BE2C (cell line): Measurements from ENCODE around the gene TBATA.

Source experiments
- DNase-seq: peaks from one replicate; pipeline ENCODE4 v3.0.0-alpha.2; 2020
- H3K27me3 ChIP-seq: fragments of 250-450 bp; sonication (Bioruptor Pico); 2 replicates; pipeline ENCODE4 v1.5.1; 2020; ENCODE audit warnings: mild to moderate bottlenecking
- H3K36me3 ChIP-seq: fragments of 250-450 bp; sonication (Bioruptor Pico); 2 replicates; pipeline ENCODE4 v1.5.1; 2020; ENCODE audit warnings: mild to moderate bottlenecking
- H3K4me1 ChIP-seq: fragments of 250-450 bp; sonication (Bioruptor Pico); 2 replicates; pipeline ENCODE4 v1.5.1; 2020
- H3K4me3 ChIP-seq: 2 replicates; pipeline ENCODE4 v1.5.1; 2011; ENCODE audit warnings: low read depth, low read length
- H3K9me3 ChIP-seq: fragments of 250-450 bp; sonication (Bioruptor Pico); 2 replicates; pipeline ENCODE4 v1.5.1; 2020
- CTCF ChIP-seq: IDR thresholded peaks from 2 replicates; pipeline ENCODE4 v1.5.1; 2012; ENCODE audit warnings: mild to moderate bottlenecking, low read depth, low read length

Gene TBATA

GRCh38 chr10:70805619-70806215 is 20.5 kb upstream of the TBATA start:
- TF ChIP-seq CTCF: no peak
- Histone ChIP-seq H3K4me1 (peaks cover under 1% of the 10 kb centered on the region; the same call in 1 of the 2 replicates), H3K9me3 (no peaks in the 10 kb centered on the region)

GRCh38 chr10:70804421-70804808 is 19.2 kb upstream of the TBATA start:
- no peaks in the 10 kb centered on the region for H3K4me1 ChIP-seq
- no peak for DNase-seq
- H3K9me3 ChIP-seq: no peaks in the 10 kb centered on the region

More at GRCh38 chr10:70805619-70806215, 20.5 kb upstream of the TBATA start:
- Histone ChIP-seq H3K4me3 (no peak overlapping the region), H3K27me3 (no peaks in the 10 kb centered on the region), H3K36me3 (no peaks in the 10 kb centered on the region)
- DNase-seq: no peak

GRCh38 chr10:70803775-70804420 is 18.7 kb upstream of the TBATA start:
- H3K36me3 ChIP-seq: no peaks in the 10 kb centered on the region
- H3K27me3 ChIP-seq: no peaks in the 10 kb centered on the region
- H3K4me1 ChIP-seq: no peaks in the 10 kb centered on the region
- DNase-seq: no peak
- no peaks in the 10 kb centered on the region for H3K9me3 ChIP-seq
- no peak for TF ChIP-seq CTCF
- no peak overlapping the region for H3K4me3 ChIP-seq

More at GRCh38 chr10:70804421-70804808, 19.2 kb upstream of the TBATA start:
- no peak for TF ChIP-seq CTCF
- Histone ChIP-seq H3K27me3 (no peaks in the 10 kb centered on the region), H3K36me3 (no peaks in the 10 kb centered on the region), H3K4me3 (no peak overlapping the region)

- no peaks in the 10 kb centered on the region for H3K9me3 ChIP-seq
- no peak for DNase-seq
- H3K4me3 ChIP-seq: no peak overlapping the region
- no peaks in the 10 kb centered on the region for H3K4me1 ChIP-seq
- H3K36me3 ChIP-seq: no peaks in the 10 kb centered on the region
- TF ChIP-seq CTCF: no peak
- no peaks in the 10 kb centered on the region for H3K27me3 ChIP-seq
Measured at GRCh38 chr10:70801854-70802253, 16.7 kb upstream of the TBATA start.

- TF ChIP-seq CTCF: no peak
- H3K4me3 ChIP-seq: no peak overlapping the region
- no peaks in the 10 kb centered on the region for H3K4me1 ChIP-seq
- no peak for DNase-seq
- no peaks in the 10 kb centered on the region for H3K27me3 ChIP-seq
- H3K9me3 ChIP-seq: no peaks in the 10 kb centered on the region
- no peaks in the 10 kb centered on the region for H3K36me3 ChIP-seq
Measured at GRCh38 chr10:70799124-70799523, 13.9 kb upstream of the TBATA start.

GRCh38 chr10:70797840-70798239 is 12.7 kb upstream of the TBATA start:
- no peak for TF ChIP-seq CTCF
- no peak overlapping the region for H3K4me3 ChIP-seq
- no peaks in the 10 kb centered on the region for H3K9me3 ChIP-seq
- H3K4me1 ChIP-seq: no peaks in the 10 kb centered on the region
- H3K27me3 ChIP-seq: no peaks in the 10 kb centered on the region
- no peak for DNase-seq
- no peaks in the 10 kb centered on the region for H3K36me3 ChIP-seq
